Muscle of leg (tissue), 11 donors: Measurements from ENCODE around the gene LAMB4. TPM values are rescaled to one million over a fixed set of nuclear protein-coding genes. Genes with fewer than 3 reads are reported as not detected.

Experiments used
- DNase-seq: peaks from one replicate; pipeline ENCODE4 v3.0.0; 2013
- H3K27ac ChIP-seq: one replicate; pipeline ENCODE4 v1.5.1; 2013; ENCODE audit warnings: mild to moderate bottlenecking, low read length, control low read depth
- H3K27me3 ChIP-seq: one replicate; pipeline ENCODE4 v1.6.1; 2013; ENCODE audit warnings: low read length; ENCODE audit not compliant: control insufficient read depth, insufficient read depth
- H3K36me3 ChIP-seq: one replicate; pipeline ENCODE4 v1.6.1; 2013; ENCODE audit warnings: low read length; ENCODE audit not compliant: control insufficient read depth, insufficient read depth
- H3K4me1 ChIP-seq: one replicate; pipeline ENCODE4 v1.6.1; 2013; ENCODE audit warnings: low read length; ENCODE audit not compliant: control insufficient read depth, insufficient read depth
- H3K4me3 ChIP-seq: one replicate; pipeline ENCODE4 v1.5.1; 2013; ENCODE audit warnings: low read length, control low read depth
- H3K9me3 ChIP-seq: replicated peaks from 2 replicates; pipeline ENCODE4 v1.6.1; 2013; ENCODE audit warnings: low read depth, low read length; ENCODE audit not compliant: control insufficient read depth
- WGBS: methylation state at CpG from one replicate; pipeline ENCODE4 v1.1.5; 2013; ENCODE audit warnings: missing lambda C conversion rate; ENCODE audit not compliant: insufficient coverage; 5-methylcytosine and 5-hydroxymethylcytosine counted together
- polyA plus RNA-seq, 8 donors: library from polyadenylated mRNA; unstranded; fragments of 120-200 nt; gene quantifications; one replicate each; pipeline versions ENCODE4 v1.2.1 to v1.2.3, GENCODE V29; 2013; ENCODE audit warnings: inconsistent platforms in 1 of 8, low replicate concordance in 1 of 8; ENCODE audit not compliant: insufficient read length in 8 of 8, insufficient read depth in 1 of 8
- total RNA-seq: library from RNA; stranded (reverse); fragments of 120-200 nt; gene quantifications from one replicate; pipeline ENCODE4 v1.2.4, GENCODE V29; 2013

The LAMB4 gene
- total and polyA plus RNA-seq, 9 donors, result 0.13 to 3.8 (median 0.25) TPM

GRCh38 chr7:108143658-108144420, 13.7 kb upstream of the LAMB4 start:
- no peaks in the 10 kb centered on the region for H3K27me3 ChIP-seq
- no peak overlapping the region for H3K4me3 ChIP-seq
- no peaks in the 10 kb centered on the region for H3K9me3 ChIP-seq
- H3K36me3 ChIP-seq, result no peaks in the 10 kb centered on the region
- 81% methylated on average over 3 of the region's 6 CpGs for WGBS
- peaks cover 7% of the 10 kb centered on the region for H3K4me1 ChIP-seq
- H3K27ac ChIP-seq, result no peak overlapping the region
- no peak for DNase-seq

- 70% methylated on average over 4 of the region's 6 CpGs for WGBS
Observed at GRCh38 chr7:108142675-108143259, 12.6 kb upstream of the LAMB4 start.

GRCh38 chr7:108142180-108142579, 12.0 kb upstream of the LAMB4 start:
- no CpG with 5 or more reads among the region's 4 CpGs for WGBS
- Histone ChIP-seq H3K36me3 (no peaks in the 10 kb centered on the region), H3K27ac (no peak overlapping the region), H3K9me3 (no peaks in the 10 kb centered on the region), H3K4me1 (peaks cover 10% of the 10 kb centered on the region), H3K4me3 (no peak overlapping the region), H3K27me3 (no peaks in the 10 kb centered on the region)
- DNase-seq, result no peak

More at GRCh38 chr7:108142675-108143259, 12.6 kb upstream of the LAMB4 start:
- peaks cover 10% of the 10 kb centered on the region for H3K4me1 ChIP-seq
- H3K4me3 ChIP-seq, result no peak overlapping the region
- no peak overlapping the region for H3K27ac ChIP-seq
- no peaks in the 10 kb centered on the region for H3K9me3 ChIP-seq
- no peak for DNase-seq
- H3K27me3 ChIP-seq, result no peaks in the 10 kb centered on the region
- no peaks in the 10 kb centered on the region for H3K36me3 ChIP-seq

- H3K4me1 ChIP-seq, result peaks cover 5% of the 10 kb centered on the region
- H3K9me3 ChIP-seq, result no peaks in the 10 kb centered on the region
- no peak for DNase-seq
- no peak overlapping the region for H3K27ac ChIP-seq
- no peaks in the 10 kb centered on the region for H3K36me3 ChIP-seq
- no peak overlapping the region for H3K4me3 ChIP-seq
- no peaks in the 10 kb centered on the region for H3K27me3 ChIP-seq
Observed at GRCh38 chr7:108140671-108141070, 10.5 kb upstream of the LAMB4 start.

- H3K36me3 ChIP-seq, result no peaks in the 10 kb centered on the region
- peaks cover 3% of the 10 kb centered on the region for H3K4me1 ChIP-seq
- no peak overlapping the region for H3K27ac ChIP-seq
- no peaks in the 10 kb centered on the region for H3K27me3 ChIP-seq
- DNase-seq, result peak; percentile 42
- no peak overlapping the region for H3K4me3 ChIP-seq
- H3K9me3 ChIP-seq, result no peaks in the 10 kb centered on the region
Observed at GRCh38 chr7:108138911-108139310, 8.8 kb upstream of the LAMB4 start.

GRCh38 chr7:108137993-108138392, 7.8 kb upstream of the LAMB4 start:
- Histone ChIP-seq H3K27ac (no peak overlapping the region), H3K9me3 (no peaks in the 10 kb centered on the region)
- DNase-seq, result no peak

GRCh38 chr7:108137040-108137439, 6.9 kb upstream of the LAMB4 start:
- Histone ChIP-seq H3K27ac (no peak overlapping the region), H3K4me1 (peaks cover 3% of the 10 kb centered on the region), H3K27me3 (no peaks in the 10 kb centered on the region), H3K36me3 (no peaks in the 10 kb centered on the region), H3K9me3 (no peaks in the 10 kb centered on the region), H3K4me3 (no peak overlapping the region)
- WGBS, result no CpG with 5 or more reads among the region's 3 CpGs
- DNase-seq, result no peak

More at GRCh38 chr7:108137993-108138392, 7.8 kb upstream of the LAMB4 start:
- no peaks in the 10 kb centered on the region for H3K36me3 ChIP-seq
- 82% methylated on average over 3 of the region's 4 CpGs for WGBS
- peaks cover 3% of the 10 kb centered on the region for H3K4me1 ChIP-seq
- no peak overlapping the region for H3K4me3 ChIP-seq
- H3K27me3 ChIP-seq, result no peaks in the 10 kb centered on the region

- Histone ChIP-seq H3K9me3 (no peaks in the 10 kb centered on the region), H3K27me3 (no peaks in the 10 kb centered on the region), H3K4me3 (no peak overlapping the region), H3K27ac (no peak overlapping the region), H3K36me3 (no peaks in the 10 kb centered on the region), H3K4me1 (peaks cover 3% of the 10 kb centered on the region)
- WGBS, result 100% methylated on average over 1 of the region's 4 CpGs
- no peak for DNase-seq
Observed at GRCh38 chr7:108136191-108136688, 6.1 kb upstream of the LAMB4 start.

- Histone ChIP-seq H3K4me1 (peaks cover 3% of the 10 kb centered on the region), H3K27ac (no peak overlapping the region)
Observed at GRCh38 chr7:108135446-108136190, 5.5 kb upstream of the LAMB4 start.

GRCh38 chr7:108134486-108134885, 4.3 kb upstream of the LAMB4 start:
- Histone ChIP-seq H3K4me3 (no peak overlapping the region), H3K36me3 (no peaks in the 10 kb centered on the region), H3K27me3 (no peaks in the 10 kb centered on the region), H3K4me1 (peaks cover 3% of the 10 kb centered on the region), H3K27ac (no peak overlapping the region), H3K9me3 (no peaks in the 10 kb centered on the region)
- no peak for DNase-seq
- WGBS, result no CpG with 5 or more reads among the region's 1 CpG

More at GRCh38 chr7:108135446-108136190, 5.5 kb upstream of the LAMB4 start:
- Histone ChIP-seq H3K27me3 (no peaks in the 10 kb centered on the region), H3K4me3 (no peak overlapping the region), H3K9me3 (no peaks in the 10 kb centered on the region), H3K36me3 (no peaks in the 10 kb centered on the region)
- no peak for DNase-seq
- WGBS, result 87% methylated on average over 7 of the region's 7 CpGs
